ENCODE measurements around the gene FAS.
"Not testable (repeated sequence)": the region's sequence is repeated elsewhere in the genome, so short reads cannot be mapped to it uniquely, and the experiment has no call there.

The FAS gene

GRCh38 chr10:88995156-88995876 lies 4.7 kb downstream of the FAS start:
- DNase-seq = peak; percentile 63

GRCh38 chr10:88996927-88997326 lies 6.3 kb downstream of the FAS start:
- no peak for DNase-seq

GRCh38 chr10:88999625-89000024 lies 9.0 kb downstream of the FAS start:
- no peak for DNase-seq

- DNase-seq = peak; percentile 80
These were observed 10.6 kb downstream of the FAS start for GRCh38 chr10:89001024-89001728.

- peak; percentile 46 for DNase-seq
These were observed 11.1 kb downstream of the FAS start for GRCh38 chr10:89001729-89002072.

- DNase-seq = peak; percentile 55
These were observed 11.8 kb downstream of the FAS start for GRCh38 chr10:89002226-89002978.

- DNase-seq = peak; percentile 70
These were observed 12.7 kb downstream of the FAS start for GRCh38 chr10:89003344-89003743.

GRCh38 chr10:89007129-89007893 lies 16.7 kb downstream of the FAS start:
- no peak for DNase-seq

GRCh38 chr10:89018700-89019346 lies 28.2 kb downstream of the FAS start:
- DNase-seq = not testable (repeated sequence)

- no peak for DNase-seq
These were observed 29.1 kb downstream of the FAS start for GRCh38 chr10:89019569-89020327.

GRCh38 chr10:89021526-89021925 lies 30.9 kb downstream of the FAS start:
- not testable (repeated sequence) for DNase-seq

- no peak for DNase-seq
These were observed 32.1 kb downstream of the FAS start for GRCh38 chr10:89022734-89023133.

GRCh38 chr10:89025453-89025852 lies 34.9 kb downstream of the FAS start:
- no peak for DNase-seq

- no peak for DNase-seq
These were observed 38.6 kb downstream of the FAS start for GRCh38 chr10:89029181-89029580.

GRCh38 chr10:89029785-89030437 lies 39.3 kb downstream of the FAS start:
- DNase-seq = peak; percentile 78

GRCh38 chr10:89030791-89031190 lies 40.2 kb downstream of the FAS start:
- DNase-seq = no peak

GRCh38 chr10:89032141-89032891 lies 41.7 kb downstream of the FAS start:
- peak; percentile 63 for DNase-seq

GRCh38 chr10:89035461-89035860 lies 44.9 kb downstream of the FAS start:
- DNase-seq = no peak

- no peak for DNase-seq
These were observed 46.5 kb downstream of the FAS start for GRCh38 chr10:89037096-89037495.

- no peak for DNase-seq
These were observed 52.0 kb downstream of the FAS start for GRCh38 chr10:89042562-89042961.

All from activated CD4-positive, alpha-beta T cell treated with anti-CD3 and anti-CD28 coated beads, Interleukin-2, Interleukin-6, amounts not matched to agents 100 ng/mL and 50 ng/mL, durations not matched to agents 16 hours and 8 hours (primary cell).